KOPT-K1 (cell line): ENCODE results near the gene DOCK2.
"Not testable (repeated sequence)": the region's sequence is repeated elsewhere in the genome, so short reads cannot be mapped to it uniquely, and the experiment has no call there.

ENCODE experiments used
- H3K27ac ChIP-seq: fragments of 200-600 bp; sonication (generic); 2 replicates; pipeline ENCODE4 v1.5.1; 2016; ENCODE audit warnings: antibody characterized with exemption, mild to moderate bottlenecking, low read depth, low read length; ENCODE audit not compliant: poor library complexity, severe bottlenecking
- H3K36me3 ChIP-seq: fragments of 200-600 bp; sonication (generic); 2 replicates; pipeline ENCODE4 v1.5.1; 2017; ENCODE audit warnings: antibody characterized with exemption, mild to moderate bottlenecking, low read length, moderate library complexity; ENCODE audit not compliant: insufficient read depth
- H3K9me3 ChIP-seq: fragments of 200-600 bp; sonication (generic); 2 replicates; pipeline ENCODE4 v1.5.1; 2017; ENCODE audit warnings: antibody characterized with exemption, low read length, mild to moderate bottlenecking; ENCODE audit not compliant: insufficient read depth, poor library complexity, severe bottlenecking

The DOCK2 gene

DNA sequence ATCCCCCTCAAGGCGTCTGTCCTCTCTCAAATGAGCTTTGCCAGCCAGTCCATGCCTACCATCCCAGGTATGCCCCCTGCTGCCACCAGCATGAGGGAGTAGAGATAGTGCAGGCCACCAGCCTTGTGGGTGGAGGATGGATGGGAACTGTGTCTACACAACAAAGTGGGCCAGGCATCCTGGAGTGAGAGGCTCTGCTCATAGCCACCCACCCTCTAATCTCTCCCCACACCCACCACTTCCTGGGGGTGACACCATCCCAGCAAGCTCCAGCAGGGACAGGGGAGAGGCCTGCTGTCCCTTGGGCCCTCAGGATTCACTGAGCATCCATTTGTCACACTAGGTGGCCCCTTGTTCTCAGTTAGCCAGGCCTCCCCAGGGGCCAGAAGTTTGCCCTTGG is 443.1 kb downstream of the DOCK2 start:
- H3K27ac ChIP-seq = no peak overlapping the region
- H3K36me3 ChIP-seq = peaks cover 100% of the 10 kb centered on the region
- no peaks in the 10 kb centered on the region for H3K9me3 ChIP-seq

DNA sequence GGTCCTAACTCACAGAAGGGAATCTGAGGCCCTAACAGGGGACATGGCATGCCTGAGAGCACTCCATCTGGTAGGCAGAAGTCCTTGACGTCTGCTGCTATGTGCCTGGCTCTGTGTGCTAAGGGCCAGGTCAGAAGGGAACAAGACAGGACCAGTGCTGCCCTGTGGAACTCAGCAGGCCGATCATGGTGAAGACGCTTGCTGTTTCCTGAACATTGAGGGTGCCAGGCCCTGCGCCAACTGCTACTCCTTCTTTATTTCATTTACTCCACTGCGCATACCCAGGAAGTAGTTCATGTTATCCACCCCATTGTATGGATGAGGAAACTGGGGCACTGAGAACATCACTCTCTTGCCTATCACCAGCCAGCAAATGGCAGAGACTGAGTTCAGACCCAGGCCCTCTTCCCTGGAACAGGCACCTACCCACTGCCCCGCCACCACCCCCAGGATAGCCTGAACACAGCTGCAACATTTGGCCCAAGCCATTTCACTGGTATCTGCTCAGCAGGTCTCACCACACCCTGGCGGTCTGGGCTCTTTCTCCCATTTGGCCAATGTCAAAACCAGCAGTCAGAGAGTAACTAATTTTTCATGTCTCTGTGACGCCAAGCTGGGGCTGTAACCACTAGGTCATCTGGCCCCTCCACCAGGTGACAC is 443.8 kb downstream of the DOCK2 start:
- Histone ChIP-seq H3K9me3 (no peaks in the 10 kb centered on the region), H3K36me3 (peaks cover 100% of the 10 kb centered on the region), H3K27ac (no peak overlapping the region)

DNA sequence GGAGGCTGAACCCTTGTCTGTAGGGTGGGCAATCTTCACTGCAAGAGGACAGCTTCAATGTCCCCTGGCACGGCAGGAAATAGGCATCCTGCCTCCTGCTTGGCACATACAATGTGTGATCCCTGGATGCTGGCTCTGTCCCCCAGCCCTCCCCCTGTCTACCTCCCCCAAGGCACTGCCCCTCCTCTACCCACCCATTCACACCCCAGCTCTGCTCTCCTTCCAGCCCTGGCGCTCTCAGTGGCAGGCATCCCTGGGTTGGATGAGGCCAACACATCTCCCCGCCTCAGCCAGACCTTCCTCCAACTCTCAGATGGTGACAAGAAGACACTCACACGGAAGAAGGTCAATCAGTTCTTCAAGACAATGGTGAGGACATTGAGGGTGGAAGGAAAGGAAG is 444.5 kb downstream of the DOCK2 start:
- Histone ChIP-seq H3K36me3 (peaks cover 97% of the 10 kb centered on the region), H3K27ac (no peak overlapping the region), H3K9me3 (no peaks in the 10 kb centered on the region)

DNA sequence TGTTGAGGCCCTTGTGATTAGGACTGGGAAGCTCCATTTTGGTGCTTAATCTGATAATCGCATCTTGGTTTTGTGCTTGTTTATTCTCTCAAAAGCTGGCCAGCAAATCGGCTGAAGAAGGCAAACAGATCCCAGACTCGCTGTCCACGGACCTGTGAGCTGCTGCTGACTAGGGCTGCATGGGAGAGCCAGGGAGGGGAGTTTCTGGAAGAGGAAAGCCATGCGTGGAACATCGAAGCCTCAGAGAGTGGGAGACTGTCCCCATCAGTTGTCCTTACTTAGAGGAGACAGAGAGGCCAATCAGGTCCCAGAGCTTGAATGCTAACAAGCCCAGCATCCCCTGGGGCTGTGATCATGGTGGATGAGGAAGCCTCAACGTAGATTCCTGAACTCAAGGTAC is 445.6 kb downstream of the DOCK2 start:
- Histone ChIP-seq H3K36me3 (peaks cover 97% of the 10 kb centered on the region), H3K9me3 (no peaks in the 10 kb centered on the region), H3K27ac (no peak overlapping the region)

DNA sequence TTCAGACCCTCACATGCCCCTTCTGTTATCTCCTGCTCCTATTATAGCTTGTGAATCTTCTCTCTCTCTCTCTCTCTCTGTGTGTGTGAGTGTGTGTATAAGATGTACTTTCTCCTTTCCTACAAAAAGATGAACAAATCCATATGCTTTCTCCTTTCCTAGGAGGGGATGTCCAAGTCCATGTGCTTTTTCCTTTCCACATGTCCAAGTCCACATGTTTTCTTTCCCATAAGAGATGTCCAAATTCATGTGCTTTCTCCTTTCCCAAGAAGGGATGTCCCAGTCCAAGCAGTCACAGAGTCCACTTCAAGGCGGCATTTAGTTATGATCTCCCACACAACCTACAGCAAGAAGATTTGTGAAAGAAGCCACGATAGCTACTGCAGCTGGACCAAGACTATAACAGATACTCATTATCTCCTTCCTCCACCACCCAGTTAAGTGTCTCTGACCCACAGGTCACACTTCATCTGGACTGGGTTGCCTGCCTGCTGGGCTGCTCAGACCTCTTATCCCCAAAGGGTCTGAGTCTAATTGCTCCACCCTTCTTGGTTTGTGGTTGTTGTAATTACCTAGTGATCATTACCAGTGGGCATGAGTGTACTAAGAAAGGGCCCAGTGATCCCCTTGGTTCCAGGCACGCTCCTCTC is 450.2 kb downstream of the DOCK2 start:
- Histone ChIP-seq H3K9me3 (no peaks in the 10 kb centered on the region), H3K36me3 (peaks cover 63% of the 10 kb centered on the region), H3K27ac (no peak overlapping the region)

DNA sequence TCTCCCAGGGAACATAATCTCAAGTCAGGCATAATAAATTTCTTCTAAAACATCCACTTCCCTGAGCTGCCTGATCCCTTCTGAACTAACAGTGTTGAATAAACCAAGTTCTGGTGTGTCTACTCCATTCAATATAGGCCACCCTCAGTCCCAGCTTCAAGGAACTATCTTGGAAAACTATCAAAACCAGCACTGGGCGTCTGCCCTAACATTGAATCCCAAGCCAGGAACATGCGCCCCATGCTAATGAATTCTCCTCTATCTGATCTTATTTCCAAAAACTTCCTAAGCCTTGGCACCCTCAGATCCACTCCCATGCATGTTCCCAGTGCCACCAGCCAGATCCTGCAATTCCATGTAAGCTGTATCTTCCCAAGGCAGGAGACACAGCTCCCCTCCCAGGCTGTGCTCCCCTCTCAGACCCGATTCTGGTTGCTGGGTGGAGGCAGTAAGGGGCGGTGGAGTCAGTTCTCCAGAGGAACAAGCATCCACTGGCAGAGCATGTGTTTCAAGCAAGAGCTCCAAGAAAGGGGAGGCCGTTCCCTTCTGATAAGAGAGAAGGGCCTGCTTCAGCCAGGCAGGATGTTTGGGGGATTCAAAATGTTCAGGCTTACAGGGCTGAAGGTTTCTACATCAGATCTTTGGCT is 455.5 kb downstream of the DOCK2 start:
- peaks cover 13% of the 10 kb centered on the region; the same call in 1 of the 2 replicates for H3K36me3 ChIP-seq
- H3K9me3 ChIP-seq = no peaks in the 10 kb centered on the region
- no peak overlapping the region for H3K27ac ChIP-seq

DNA sequence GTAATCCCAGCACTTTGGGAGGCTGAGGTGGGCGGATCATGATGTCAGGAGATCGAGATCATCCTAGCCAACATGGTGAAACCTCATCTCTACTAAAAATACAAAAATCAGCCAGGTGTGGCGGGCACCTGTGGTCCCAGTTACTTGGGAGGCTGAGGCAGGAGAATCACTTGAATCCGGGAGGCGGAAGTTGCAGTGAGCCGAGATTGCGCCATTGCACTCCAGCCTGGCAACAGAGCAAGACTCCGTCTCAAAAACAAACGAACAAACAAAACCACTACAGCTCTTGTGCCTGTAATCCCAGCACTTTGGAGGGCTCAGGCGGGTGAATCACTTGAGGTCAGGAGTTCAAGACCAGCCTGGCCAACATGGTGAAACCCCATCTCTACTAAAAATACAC is 457.3 kb downstream of the DOCK2 start:
- H3K27ac ChIP-seq, H3K36me3 ChIP-seq, H3K9me3 ChIP-seq: not testable (repeated sequence)

DNA sequence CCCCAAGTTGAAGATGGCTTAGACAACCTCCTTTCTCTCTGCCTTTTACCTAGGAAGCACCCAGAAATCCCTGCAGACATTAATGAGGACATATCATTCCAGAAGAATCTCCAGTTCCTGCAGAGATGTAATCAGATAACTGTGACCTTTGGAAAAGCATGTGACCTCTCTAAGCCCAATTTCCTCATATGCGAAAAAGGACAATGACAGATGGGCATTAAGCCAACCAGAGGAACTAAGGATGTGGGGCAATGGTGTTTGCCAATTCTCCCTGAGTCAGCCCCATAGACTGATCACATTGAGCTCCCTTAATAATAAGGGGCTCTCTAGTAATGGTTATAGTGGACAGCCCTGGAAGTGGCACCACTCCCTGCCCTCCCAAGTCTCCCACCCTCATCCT is 458.6 kb downstream of the DOCK2 start:
- H3K27ac ChIP-seq = no peak overlapping the region
- H3K9me3 ChIP-seq = no peaks in the 10 kb centered on the region
- H3K36me3 ChIP-seq = no peaks in the 10 kb centered on the region

DNA sequence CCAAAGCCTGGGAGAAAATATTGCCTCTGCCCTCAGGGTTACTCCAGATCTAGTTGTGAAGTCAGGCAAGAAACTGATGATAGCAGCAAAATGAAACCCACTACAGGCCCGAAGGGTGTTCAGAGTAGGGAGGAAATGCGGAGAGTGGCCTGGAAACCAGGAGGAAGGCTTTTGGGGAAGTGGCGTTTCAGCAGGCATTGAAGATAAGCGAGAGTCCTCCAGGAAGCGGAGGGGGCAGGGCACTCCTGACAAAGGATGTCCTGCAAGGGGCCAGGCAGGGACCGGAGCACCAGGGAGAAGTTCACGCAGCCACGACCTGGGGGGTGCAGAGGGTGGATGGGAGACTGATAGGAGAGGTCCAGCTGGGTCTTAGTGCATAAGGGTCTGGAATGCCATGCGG is 460.9 kb downstream of the DOCK2 start:
- no peaks in the 10 kb centered on the region for H3K36me3 ChIP-seq
- H3K9me3 ChIP-seq = no peaks in the 10 kb centered on the region
- no peak overlapping the region for H3K27ac ChIP-seq

DNA sequence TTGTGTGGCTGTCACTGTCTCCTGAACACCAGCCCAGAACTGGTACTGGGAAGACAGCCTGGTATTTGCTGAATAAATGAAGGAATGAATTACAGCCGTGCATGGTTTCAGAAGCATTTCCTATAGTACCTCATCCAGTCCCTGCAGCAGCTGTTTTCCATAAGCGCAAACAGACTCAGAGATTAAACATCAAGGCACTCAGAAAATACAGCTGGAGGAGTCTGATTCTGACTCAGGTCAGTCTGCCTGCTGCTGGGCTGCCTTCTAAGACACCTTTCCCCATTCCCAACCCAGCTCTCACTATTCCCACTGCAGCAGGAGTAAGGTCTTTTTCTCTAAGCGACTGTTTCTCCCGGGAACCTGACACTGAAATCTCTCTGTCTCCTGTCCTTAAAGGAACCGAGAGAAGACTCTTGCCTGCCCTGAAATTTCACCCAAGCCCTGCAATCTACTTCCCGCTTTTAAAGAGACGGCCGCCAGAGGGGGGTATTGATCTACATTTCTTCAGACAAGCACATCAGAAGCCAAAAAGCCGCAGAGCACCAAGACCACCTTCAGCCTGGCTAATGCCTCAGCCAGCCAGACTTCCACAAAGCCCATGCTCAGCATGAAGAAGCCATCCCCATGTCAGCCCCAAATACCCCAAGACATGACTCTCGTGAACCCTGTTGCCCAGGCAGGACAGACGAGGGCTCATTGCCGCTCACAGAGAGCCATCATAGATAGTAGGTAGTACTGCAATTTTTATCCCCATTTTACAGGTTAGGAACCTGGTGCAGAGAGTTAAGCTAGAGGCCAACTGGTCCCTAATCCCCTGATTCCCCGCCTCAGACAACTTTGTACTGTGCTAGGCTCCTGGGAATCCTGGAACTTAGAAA is 463.2 kb downstream of the DOCK2 start:
- Histone ChIP-seq H3K36me3 (no peaks in the 10 kb centered on the region), H3K9me3 (no peaks in the 10 kb centered on the region), H3K27ac (no peak overlapping the region)

DNA sequence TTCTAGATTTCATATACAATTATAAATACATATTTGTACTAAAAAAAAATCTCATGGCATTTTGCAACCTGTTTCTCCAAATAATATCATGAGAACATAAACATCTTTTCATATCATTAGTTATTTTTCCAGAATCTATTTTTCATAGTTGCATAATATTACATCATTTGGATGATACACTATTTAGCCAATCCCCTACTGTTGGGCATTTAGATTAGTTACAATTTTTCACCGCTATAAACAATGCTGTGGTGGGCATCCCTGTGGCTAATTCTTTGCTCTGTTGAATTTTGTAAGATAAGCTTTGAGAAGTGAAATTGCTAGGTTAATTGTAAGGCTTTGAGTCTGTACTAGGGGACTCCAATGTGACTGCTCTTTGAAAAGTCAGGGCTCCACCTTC is 466.4 kb downstream of the DOCK2 start:
- Histone ChIP-seq H3K27ac (no peak overlapping the region), H3K36me3 (no peaks in the 10 kb centered on the region)

DNA sequence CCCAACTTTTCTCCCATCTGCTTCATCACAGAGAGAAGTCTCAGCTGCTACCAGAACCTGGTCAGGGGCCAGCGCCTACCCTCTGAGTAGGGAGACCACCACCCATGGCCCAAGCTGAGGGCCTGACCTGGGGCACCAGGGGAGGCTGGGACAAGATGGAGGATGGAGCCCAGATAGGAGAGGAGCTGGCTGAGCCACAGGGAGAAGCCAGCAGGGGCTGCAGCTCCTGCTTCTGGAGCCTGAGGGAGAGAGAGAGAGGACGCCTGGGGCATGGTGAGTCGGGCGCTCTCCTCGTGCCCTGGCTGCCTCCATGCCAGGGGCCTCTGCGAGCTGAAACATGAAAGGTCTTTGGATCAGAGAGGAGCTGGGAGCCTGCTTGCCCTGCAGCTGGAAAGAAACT is 467.2 kb downstream of the DOCK2 start:
- Histone ChIP-seq H3K36me3 (no peaks in the 10 kb centered on the region), H3K27ac (no peak overlapping the region), H3K9me3 (no peaks in the 10 kb centered on the region)

More for the DNA sequence above, 466.4 kb downstream of the DOCK2 start:
- no peaks in the 10 kb centered on the region for H3K9me3 ChIP-seq

DNA sequence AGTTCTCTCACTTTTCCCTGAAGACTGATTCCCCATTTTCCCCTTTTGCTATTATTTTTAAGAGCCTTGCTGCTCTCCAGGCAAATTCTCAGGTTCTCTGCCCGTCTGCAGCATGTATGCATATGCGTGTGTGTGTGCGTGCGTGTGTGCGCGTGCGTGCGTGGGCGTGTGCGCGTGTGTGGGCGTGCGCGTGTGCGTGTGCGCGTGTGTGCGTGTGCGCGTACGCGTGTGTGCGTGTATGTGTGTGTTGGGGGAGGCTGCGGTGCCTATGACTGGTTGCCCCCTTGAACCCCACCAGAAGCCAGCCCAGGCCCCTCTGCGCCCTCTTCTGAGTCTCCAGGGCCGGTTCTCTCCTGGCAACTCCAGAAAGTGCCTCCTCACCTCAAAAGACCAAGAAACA is 467.6 kb downstream of the DOCK2 start:
- Histone ChIP-seq H3K27ac (no peak overlapping the region), H3K9me3 (no peaks in the 10 kb centered on the region), H3K36me3 (no peaks in the 10 kb centered on the region)

DNA sequence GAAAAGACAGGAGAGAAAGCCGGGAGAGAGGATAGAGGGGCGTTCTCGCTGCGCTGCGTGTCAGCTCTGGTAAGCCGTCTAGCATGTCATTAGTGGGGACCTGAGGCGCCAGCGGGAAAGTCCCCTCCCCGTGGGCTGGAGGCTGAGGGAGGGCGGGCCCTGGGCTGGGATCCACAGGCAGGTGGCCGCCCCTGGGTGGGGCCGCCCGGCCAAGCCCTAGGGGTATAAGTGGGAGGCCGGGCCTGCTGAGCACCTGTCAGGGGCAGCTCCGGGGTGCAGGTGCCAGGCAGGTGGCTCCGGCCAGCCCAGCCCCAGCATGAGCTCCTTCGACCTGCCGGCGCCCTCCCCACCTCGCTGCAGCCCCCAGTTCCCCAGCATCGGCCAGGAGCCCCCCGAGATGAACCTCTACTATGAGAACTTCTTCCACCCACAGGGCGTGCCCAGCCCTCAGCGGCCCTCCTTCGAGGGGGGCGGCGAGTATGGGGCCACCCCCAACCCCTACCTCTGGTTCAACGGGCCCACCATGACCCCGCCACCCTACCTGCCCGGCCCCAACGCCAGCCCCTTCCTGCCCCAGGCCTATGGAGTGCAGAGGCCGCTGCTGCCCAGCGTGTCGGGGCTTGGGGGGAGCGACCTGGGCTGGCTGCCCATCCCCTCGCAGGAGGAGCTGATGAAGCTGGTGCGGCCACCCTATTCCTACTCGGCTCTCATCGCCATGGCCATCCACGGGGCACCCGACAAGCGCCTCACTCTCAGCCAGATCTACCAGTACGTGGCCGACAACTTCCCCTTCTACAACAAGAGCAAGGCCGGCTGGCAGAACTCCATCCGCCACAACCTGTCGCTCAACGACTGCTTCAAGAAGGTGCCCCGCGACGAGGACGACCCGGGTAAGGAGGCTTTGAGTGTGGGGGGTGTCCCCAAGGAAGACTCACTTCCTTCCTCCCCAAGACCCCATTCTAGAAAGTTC is 468.9 kb downstream of the DOCK2 start, which contains the start of gene FOXI1:
Gene FOXI1 (plus strand): TSS at position 256 of the 970 bp plus-strand sequence. CDS start 61 bp downstream, at position 317.
- no peaks in the 10 kb centered on the region for H3K36me3 ChIP-seq
- no peaks in the 10 kb centered on the region for H3K9me3 ChIP-seq
- no peak within 1 kb of the TSS for H3K27ac ChIP-seq
